Mucosa of stomach (tissue), 1 donor: ENCODE measurements around the gene PDCD11.

ENCODE experiments used
- H3K27me3 ChIP-seq: one replicate; pipeline ENCODE4 v1.7.0; 2013; ENCODE audit warnings: mild to moderate bottlenecking, low read length; ENCODE audit not compliant: control insufficient read depth, insufficient read depth
- H3K36me3 ChIP-seq: one replicate; pipeline ENCODE4 v1.7.0; 2013; ENCODE audit warnings: low read length; ENCODE audit not compliant: control insufficient read depth, insufficient read depth
- H3K4me1 ChIP-seq: one replicate; pipeline ENCODE4 v1.7.0; 2013; ENCODE audit warnings: mild to moderate bottlenecking, low read length; ENCODE audit not compliant: control insufficient read depth, insufficient read depth
- H3K4me3 ChIP-seq: one replicate; pipeline ENCODE4 v1.7.0; 2013; ENCODE audit warnings: low read length
- H3K9ac ChIP-seq: one replicate; pipeline ENCODE4 v1.7.0; 2013; ENCODE audit warnings: mild to moderate bottlenecking, low read length, moderate library complexity
- H3K9me3 ChIP-seq: one replicate; pipeline ENCODE4 v1.7.0; 2013; ENCODE audit warnings: mild to moderate bottlenecking, low read length, moderate library complexity; ENCODE audit not compliant: control insufficient read depth
- donor health status: Pancreatic carcinoma.

The PDCD11 gene

DNA sequence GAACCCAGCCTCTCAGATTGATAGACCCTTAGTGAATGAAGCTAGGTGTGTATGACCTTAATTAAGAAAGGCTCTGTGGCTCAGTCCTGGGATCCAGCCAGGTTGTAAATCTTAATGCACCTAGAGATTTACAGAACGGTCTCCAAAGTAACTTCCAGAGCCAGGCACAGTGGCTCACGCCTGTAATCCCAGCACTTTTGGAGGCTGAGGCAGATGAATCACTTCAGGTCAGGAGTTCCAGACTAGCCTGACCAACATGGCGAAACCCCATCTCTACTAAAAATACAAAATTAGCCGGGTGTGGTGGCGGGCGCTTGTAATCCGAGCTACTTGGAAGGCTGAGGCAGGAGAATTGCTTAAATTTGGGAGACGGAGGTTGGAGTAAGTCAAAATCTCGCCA is 31.4 kb downstream of the PDCD11 start:
- no peak overlapping the region for H3K4me3 ChIP-seq
- H3K9ac ChIP-seq: no peak overlapping the region
- peaks cover 5% of the 10 kb centered on the region for H3K4me1 ChIP-seq
- peaks cover 13% of the 10 kb centered on the region for H3K36me3 ChIP-seq
- H3K27me3 ChIP-seq: no peaks in the 10 kb centered on the region
- no peaks in the 10 kb centered on the region for H3K9me3 ChIP-seq

DNA sequence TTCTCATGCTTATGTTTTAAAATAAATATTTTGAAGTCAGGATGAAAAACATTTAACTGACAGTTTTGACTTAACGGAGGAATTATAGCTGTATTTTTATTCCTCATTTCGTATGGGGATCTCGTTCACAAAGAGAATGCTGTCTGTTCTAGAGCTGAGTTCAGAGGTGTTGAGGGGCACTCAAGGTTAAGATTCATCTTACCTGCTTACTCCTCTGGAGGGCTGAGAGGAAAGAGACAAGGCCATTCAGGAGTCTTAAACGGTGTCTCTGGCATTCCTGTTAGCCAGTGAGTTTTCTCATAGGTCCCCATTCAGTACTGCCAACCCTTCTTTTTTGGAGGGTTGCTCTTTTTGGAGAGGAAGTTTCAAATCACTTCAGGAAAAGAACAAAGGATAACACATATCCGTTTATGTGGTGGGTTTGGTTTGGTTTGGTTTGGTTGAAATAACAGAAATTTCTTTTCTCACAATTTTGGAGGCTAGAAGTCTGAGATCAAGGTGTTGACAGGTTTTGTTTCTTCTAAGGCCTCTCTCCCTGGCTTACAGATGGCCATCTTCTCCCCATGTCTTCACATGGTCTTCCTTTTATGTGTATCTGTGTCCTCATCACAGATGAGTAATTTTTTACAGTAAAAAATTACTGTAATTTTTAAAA is 32.7 kb downstream of the PDCD11 start:
- no peak overlapping the region for H3K4me3 ChIP-seq
- no peak overlapping the region for H3K9ac ChIP-seq
- peaks cover 5% of the 10 kb centered on the region for H3K4me1 ChIP-seq
- H3K36me3 ChIP-seq: peaks cover 16% of the 10 kb centered on the region
- no peaks in the 10 kb centered on the region for H3K27me3 ChIP-seq
- no peaks in the 10 kb centered on the region for H3K9me3 ChIP-seq

DNA sequence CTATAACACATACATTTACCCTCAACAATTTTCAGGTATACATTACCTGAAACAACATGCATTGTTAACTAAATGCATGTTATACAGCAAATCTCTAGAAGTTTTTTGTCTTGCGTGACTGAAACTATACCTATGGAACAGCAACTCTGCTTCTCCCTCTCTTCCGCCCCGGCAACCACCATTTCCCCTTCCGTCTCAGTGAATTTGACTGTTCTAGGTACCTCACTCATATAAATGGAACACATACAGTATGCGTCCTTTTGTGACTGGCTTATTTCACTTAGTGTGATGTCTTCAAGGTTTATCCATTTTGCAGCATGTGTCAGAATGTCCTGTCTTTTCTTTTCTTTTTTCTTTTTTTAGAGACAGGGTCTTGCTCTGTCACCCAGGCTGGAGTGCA is 33.2 kb downstream of the PDCD11 start:
- Histone ChIP-seq H3K4me1 (peaks cover 5% of the 10 kb centered on the region), H3K4me3 (no peak overlapping the region), H3K9ac (no peak overlapping the region), H3K27me3 (no peaks in the 10 kb centered on the region), H3K9me3 (no peaks in the 10 kb centered on the region), H3K36me3 (peaks cover 22% of the 10 kb centered on the region)

DNA sequence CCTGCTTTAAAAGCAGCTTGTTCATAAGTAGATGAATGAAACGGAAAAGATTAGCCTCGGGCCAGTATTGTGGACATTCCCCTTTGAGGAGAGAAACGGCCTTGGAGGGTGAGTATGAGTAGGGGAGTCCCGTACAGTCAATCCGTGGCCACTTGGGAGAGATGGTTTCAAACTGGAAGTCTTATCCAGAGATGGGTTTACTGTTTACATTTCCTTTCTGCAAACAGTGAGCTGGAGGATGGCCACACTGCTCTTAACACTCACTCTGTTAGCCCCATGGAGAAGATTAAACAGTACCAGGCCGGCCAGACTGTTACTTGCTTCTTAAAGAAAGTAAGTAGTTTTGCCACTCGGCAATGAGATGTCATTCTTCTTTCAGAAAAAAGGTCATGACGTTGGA is 35.5 kb downstream of the PDCD11 start:
- Histone ChIP-seq H3K4me1 (peaks cover 5% of the 10 kb centered on the region), H3K4me3 (no peak overlapping the region), H3K9me3 (no peaks in the 10 kb centered on the region), H3K27me3 (no peaks in the 10 kb centered on the region), H3K36me3 (peaks cover 16% of the 10 kb centered on the region), H3K9ac (no peak overlapping the region)

DNA sequence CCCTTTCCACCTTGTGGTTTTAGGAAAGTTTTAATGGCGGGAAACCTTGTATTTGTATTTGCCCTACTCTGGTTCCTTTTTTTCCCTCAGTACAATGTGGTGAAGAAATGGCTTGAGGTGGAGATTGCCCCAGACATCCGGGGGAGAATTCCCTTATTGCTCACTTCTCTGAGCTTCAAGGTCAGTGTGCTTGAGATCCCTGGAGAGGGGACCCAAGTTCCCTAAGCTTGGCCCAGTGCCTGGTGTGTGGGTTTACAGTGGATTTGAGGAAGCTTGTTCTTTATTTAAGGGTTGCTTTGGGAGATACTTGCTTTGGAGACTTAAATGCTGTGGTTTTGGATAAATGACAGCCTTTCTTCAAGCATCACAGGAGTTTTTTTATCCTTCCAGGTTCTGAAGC is 37.4 kb downstream of the PDCD11 start:
- no peaks in the 10 kb centered on the region for H3K27me3 ChIP-seq

DNA sequence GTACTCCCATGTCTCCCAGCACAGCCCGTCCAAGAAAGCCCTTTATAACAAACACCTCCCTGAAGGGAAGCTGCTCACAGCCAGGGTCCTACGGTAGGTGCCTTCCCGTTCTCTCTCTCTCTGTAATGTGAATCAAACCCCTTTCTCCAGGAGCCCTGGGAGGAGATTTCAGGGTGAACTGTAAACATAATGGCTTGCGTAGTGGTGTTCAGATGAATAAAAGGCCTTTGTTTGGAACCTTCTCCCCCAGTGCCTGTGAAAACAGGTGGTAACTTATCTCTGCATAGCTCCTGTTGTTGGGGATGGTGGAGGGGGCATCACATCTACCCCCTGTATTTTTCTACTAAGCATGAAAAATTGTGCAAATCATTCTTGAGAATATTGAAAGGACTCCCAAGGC is 43.4 kb downstream of the PDCD11 start:
- H3K4me1 ChIP-seq: no peaks in the 10 kb centered on the region
- H3K9ac ChIP-seq: no peak overlapping the region
- no peaks in the 10 kb centered on the region for H3K9me3 ChIP-seq
- peaks cover 3% of the 10 kb centered on the region for H3K36me3 ChIP-seq
- H3K4me3 ChIP-seq: no peak overlapping the region
- no peaks in the 10 kb centered on the region for H3K27me3 ChIP-seq

More for the DNA sequence above, 37.4 kb downstream of the PDCD11 start:
- Histone ChIP-seq H3K9ac (no peak overlapping the region), H3K36me3 (peaks cover 20% of the 10 kb centered on the region), H3K4me1 (peaks cover 5% of the 10 kb centered on the region), H3K9me3 (no peaks in the 10 kb centered on the region), H3K4me3 (no peak overlapping the region)

DNA sequence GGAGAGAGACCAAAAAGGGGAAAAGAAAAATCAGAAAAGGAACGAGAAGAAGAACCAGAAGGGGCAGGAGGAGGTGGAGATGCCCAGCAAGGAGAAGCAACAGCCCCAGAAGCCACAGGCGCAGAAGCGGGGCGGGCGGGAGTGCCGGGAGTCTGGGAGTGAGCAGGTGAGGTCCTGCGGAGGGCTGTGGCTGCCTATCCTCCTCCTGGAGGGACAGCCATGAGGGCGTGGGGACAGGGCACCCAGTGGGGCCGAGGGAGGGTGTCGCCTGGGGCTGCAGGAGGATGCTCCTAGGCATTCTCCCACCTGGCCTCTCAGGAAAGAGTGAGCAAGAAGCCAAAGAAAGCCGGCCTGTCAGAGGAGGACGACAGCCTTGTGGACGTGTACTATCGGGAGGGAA is 44.0 kb downstream of the PDCD11 start:
- Histone ChIP-seq H3K4me1 (no peaks in the 10 kb centered on the region), H3K27me3 (no peaks in the 10 kb centered on the region), H3K4me3 (no peak overlapping the region), H3K9me3 (no peaks in the 10 kb centered on the region), H3K9ac (no peak overlapping the region), H3K36me3 (peaks cover 3% of the 10 kb centered on the region)

DNA sequence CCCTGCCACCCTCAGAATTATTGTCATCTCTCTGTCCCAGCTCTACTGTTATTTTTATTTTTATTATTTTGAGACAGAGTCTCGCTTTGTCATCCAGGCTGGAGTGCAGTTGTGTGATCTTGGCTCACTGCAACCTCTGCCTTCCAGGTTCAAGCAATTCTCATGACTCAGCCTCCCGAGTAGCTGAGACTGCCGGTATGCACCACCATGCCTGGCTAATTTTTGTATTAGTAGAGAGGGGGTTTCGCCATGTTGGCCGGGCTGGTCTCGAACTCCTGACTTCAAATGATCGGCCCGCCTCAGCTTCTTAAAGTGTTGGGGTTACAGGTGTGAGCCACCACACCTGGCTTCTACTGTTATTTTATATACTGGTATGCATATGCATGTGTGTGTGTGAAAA is 44.8 kb downstream of the PDCD11 start:
- Histone ChIP-seq H3K4me3 (no peak overlapping the region), H3K4me1 (no peaks in the 10 kb centered on the region), H3K9me3 (no peaks in the 10 kb centered on the region), H3K36me3 (peaks cover 3% of the 10 kb centered on the region), H3K9ac (no peak overlapping the region), H3K27me3 (no peaks in the 10 kb centered on the region)

DNA sequence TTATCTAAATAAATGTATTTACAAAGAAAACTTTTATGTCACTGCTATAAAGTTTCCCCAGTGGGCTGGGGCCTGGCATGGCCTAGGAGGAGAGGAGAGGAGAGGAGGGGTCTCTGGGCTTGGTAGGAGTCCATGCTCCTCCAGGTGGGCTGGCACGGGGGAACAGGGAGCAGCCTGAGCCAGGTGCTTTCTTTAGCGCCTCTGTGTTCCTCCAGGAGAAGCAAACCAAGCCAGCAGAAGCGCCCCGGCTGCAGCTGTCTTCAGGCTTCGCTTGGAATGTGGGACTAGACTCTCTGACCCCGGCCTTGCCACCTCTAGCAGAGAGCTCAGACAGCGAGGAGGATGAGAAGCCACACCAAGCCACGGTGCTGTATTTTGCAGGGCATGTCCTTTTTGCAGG is 45.2 kb downstream of the PDCD11 start:
- no peaks in the 10 kb centered on the region for H3K4me1 ChIP-seq
- no peaks in the 10 kb centered on the region for H3K9me3 ChIP-seq
- peaks cover 3% of the 10 kb centered on the region for H3K36me3 ChIP-seq
- no peaks in the 10 kb centered on the region for H3K27me3 ChIP-seq
- H3K9ac ChIP-seq: no peak overlapping the region
- no peak overlapping the region for H3K4me3 ChIP-seq

DNA sequence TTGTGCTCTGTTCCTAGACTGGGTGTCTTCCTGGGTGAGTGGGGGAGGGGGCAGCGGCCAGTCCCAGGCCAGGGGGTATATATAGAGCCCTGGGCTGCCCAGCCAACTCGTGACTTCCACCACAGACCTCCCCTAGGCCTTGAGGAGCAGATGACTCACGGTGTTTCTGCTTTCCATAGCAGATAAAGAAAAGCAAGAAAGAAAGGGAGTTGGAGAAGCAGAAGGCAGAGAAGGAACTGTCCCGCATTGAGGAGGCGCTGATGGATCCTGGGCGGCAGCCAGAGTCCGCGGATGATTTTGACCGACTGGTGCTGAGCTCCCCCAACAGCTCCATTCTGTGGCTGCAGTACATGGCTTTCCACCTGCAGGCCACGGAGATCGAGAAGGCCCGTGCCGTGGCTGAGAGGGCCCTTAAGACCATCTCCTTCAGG is 45.6 kb downstream of the PDCD11 start:
- Histone ChIP-seq H3K9me3 (no peaks in the 10 kb centered on the region), H3K27me3 (no peaks in the 10 kb centered on the region), H3K36me3 (peaks cover 3% of the 10 kb centered on the region), H3K4me3 (no peak overlapping the region), H3K4me1 (no peaks in the 10 kb centered on the region), H3K9ac (no peak overlapping the region)

DNA sequence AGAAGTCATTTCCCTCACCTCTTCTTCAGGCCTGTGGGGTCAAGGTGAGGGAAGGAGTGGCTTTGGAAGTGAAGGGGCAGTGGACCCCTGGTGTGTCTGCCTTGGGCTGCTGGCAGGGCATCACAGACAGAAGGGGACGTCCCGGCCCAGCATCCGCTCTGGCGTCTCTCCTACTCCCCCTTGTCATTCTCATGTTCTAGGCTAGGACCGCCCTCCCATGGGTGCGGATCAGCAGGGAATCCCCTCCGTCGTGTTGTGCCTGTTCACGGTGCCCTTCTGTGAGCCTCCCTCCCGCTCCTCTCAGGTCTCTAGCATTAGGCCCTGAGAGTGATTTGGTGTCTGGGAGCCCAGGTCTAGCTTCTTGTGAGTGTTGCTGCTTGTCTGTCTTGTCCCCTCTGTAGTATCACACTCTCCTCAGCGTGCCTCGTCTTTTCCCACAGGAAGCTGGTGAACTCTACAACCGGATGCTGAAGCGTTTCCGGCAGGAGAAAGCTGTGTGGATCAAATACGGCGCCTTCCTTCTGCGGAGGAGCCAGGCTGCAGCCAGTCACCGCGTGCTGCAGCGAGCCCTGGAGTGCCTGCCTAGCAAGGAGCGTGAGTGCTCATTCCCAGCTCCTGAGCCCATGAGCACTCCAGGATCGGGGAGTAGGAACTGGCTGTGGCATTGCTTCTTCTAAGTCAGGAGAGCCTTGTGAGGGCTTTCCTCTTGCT is 47.2 kb downstream of the PDCD11 start:
- H3K9ac ChIP-seq: no peak overlapping the region
- H3K4me3 ChIP-seq: no peak overlapping the region
- H3K27me3 ChIP-seq: no peaks in the 10 kb centered on the region
- H3K36me3 ChIP-seq: peaks cover 4% of the 10 kb centered on the region
- no peaks in the 10 kb centered on the region for H3K9me3 ChIP-seq
- H3K4me1 ChIP-seq: no peaks in the 10 kb centered on the region

DNA sequence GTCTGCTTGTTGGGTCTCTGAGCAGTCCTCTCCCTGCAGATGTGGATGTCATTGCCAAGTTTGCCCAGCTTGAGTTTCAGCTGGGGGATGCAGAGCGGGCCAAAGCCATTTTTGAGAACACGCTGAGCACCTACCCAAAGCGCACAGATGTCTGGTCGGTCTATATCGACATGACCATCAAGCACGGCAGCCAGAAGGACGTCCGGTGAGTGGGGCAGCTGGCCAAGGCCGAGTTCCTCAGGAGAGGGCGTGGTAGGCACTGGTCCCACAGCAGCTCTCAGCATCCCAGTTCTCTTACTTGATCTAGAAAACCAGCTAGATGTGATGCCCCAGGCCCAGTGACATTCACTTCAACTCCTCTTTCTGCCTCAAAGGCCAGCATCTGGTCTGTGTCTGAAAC is 48.1 kb downstream of the PDCD11 start:
- no peak overlapping the region for H3K4me3 ChIP-seq
- no peak overlapping the region for H3K9ac ChIP-seq
- H3K36me3 ChIP-seq: peaks cover 4% of the 10 kb centered on the region
- no peaks in the 10 kb centered on the region for H3K4me1 ChIP-seq
- no peaks in the 10 kb centered on the region for H3K27me3 ChIP-seq
- H3K9me3 ChIP-seq: no peaks in the 10 kb centered on the region
